SK-N-SH (cell line): Measurements from ENCODE around the gene GNG10. TPM values are rescaled to one million over a fixed set of nuclear protein-coding genes. Genes with fewer than 3 reads are reported as not detected.

Source experiments
- CTCF ChIA-PET: fragments of 300-600, 350-600 bp; formaldehyde crosslinking; extraction: SDS; loops from one replicate; lab custom pipeline; 2021; lab: Yijun Ruan, JAX
- POLR2A ChIA-PET: fragments of 350-600 bp; sonication (Branson Sonifier 250); formaldehyde crosslinking; extraction: SDS; loops from one replicate; lab custom pipeline; 2020; ENCODE audit warnings: antibody characterized with exemption, inconsistent platforms; lab: Yijun Ruan, JAX
- DNase-seq: peaks from one replicate; pipeline ENCODE4 v3.0.0; 2012
- H2AFZ ChIP-seq: fragments of 200-600 bp; sonication (generic); 2 replicates; pipeline ENCODE4 v1.8.1; 2016; ENCODE audit warnings: antibody characterized with exemption, mild to moderate bottlenecking, low read depth
- H3F3A ChIP-seq: fragments of 200-600 bp; sonication (generic); replicated peaks from 2 replicates; pipeline ENCODE3; 2016; ENCODE audit warnings: antibody characterized with exemption, mild to moderate bottlenecking; ENCODE audit not compliant: insufficient read depth
- H3K27ac ChIP-seq, 2 experiments: fragments of 200-500 bp in 1 of 2; fragments of 200-600 bp in 1 of 2; sonication (Bioruptor generic) in 1 of 2; sonication (generic), shearing (Covaris generic) in 1 of 2; 2 replicates each; pipeline versions ENCODE4 v1.5.1 to v1.6.1; 2014 to 2016; ENCODE audit warnings: low read depth in 2 of 2, inconsistent platforms in 1 of 2, low read length in 1 of 2, mild to moderate bottlenecking in 1 of 2, mixed read lengths in 1 of 2
- H3K27me3 ChIP-seq: fragments of 200-600 bp; sonication (generic), shearing (Covaris generic); 2 replicates; pipeline ENCODE4 v1.6.1; 2016; ENCODE audit warnings: mixed run types; ENCODE audit not compliant: insufficient read depth
- H3K36me3 ChIP-seq, 2 experiments: fragments of 200-500 bp in 1 of 2; fragments of 200-600 bp in 1 of 2; sonication (Bioruptor generic) in 1 of 2; sonication (generic) in 1 of 2; replicated peaks in 1 of 2; 2 replicates each; pipeline versions ENCODE3 to v1.5.1; 2014 to 2016; ENCODE audit warnings: low read length in 1 of 2, mild to moderate bottlenecking in 1 of 2; ENCODE audit not compliant: insufficient read depth in 2 of 2, control insufficient read depth in 1 of 2
- H3K4me1 ChIP-seq, 2 experiments: fragments of 200-500 bp in 1 of 2; fragments of 200-600 bp in 1 of 2; sonication (Bioruptor generic) in 1 of 2; sonication (generic), shearing (Covaris generic) in 1 of 2; 2 replicates each; pipeline versions ENCODE4 v1.5.1 to v1.6.1; 2014 to 2016; ENCODE audit warnings: low read depth in 1 of 2, low read length in 1 of 2, mixed run types in 1 of 2; ENCODE audit not compliant: insufficient read depth in 2 of 2, control insufficient read depth in 1 of 2
- H3K4me2 ChIP-seq: fragments of 200-600 bp; sonication (generic), shearing (Covaris generic); 2 replicates; pipeline ENCODE4 v1.6.1; 2017; ENCODE audit warnings: mixed run types
- H3K4me3 ChIP-seq, 2 experiments: fragments of 200-500 bp in 1 of 2; fragments of 200-600 bp in 1 of 2; sonication (Bioruptor generic) in 1 of 2; sonication (generic), shearing (Covaris generic) in 1 of 2; 2 replicates each; pipeline versions ENCODE4 v1.5.1 to v1.8.1; 2014 to 2016; ENCODE audit warnings: low read depth in 2 of 2, inconsistent platforms in 1 of 2, low read length in 1 of 2, mild to moderate bottlenecking in 1 of 2, mixed read lengths in 1 of 2, moderate library complexity in 1 of 2
- H3K79me2 ChIP-seq: fragments of 200-600 bp; sonication (generic); 2 replicates; pipeline ENCODE4 v1.8.1; 2017; ENCODE audit warnings: mild to moderate bottlenecking; ENCODE audit not compliant: insufficient read depth
- H3K9ac ChIP-seq: fragments of 200-600 bp; sonication (generic); 2 replicates; pipeline ENCODE4 v1.6.1; 2017; ENCODE audit warnings: mixed run types
- H3K9me2 ChIP-seq: fragments of 200-600 bp; sonication (generic); 2 replicates; pipeline ENCODE4 v1.6.1; 2017; ENCODE audit warnings: mixed run types
- H3K9me3 ChIP-seq: fragments of 200-600 bp; sonication (generic); 2 replicates; pipeline ENCODE4 v1.6.1; 2017; ENCODE audit warnings: mixed run types, mild to moderate bottlenecking, moderate library complexity
- H4K20me1 ChIP-seq: fragments of 200-600 bp; sonication (generic); 2 replicates; pipeline ENCODE4 v1.6.1; 2017; ENCODE audit warnings: mild to moderate bottlenecking, mixed run types; ENCODE audit not compliant: insufficient read depth
- CHD2 ChIP-seq: fragments of 150-350 bp; IDR thresholded peaks from 2 replicates; pipeline ENCODE4 v1.6.1; 2018; ENCODE audit warnings: low read length; ENCODE audit not compliant: partially characterized antibody
- ELF1 ChIP-seq: IDR thresholded peaks from 2 replicates; pipeline ENCODE4 v1.4.0; 2012
- FOSL2 ChIP-seq: IDR thresholded peaks from 2 replicates; pipeline ENCODE4 v1.4.0; 2012; ENCODE audit warnings: low read depth, mild to moderate bottlenecking, moderate library complexity, borderline replicate concordance
- MXI1 ChIP-seq: IDR thresholded peaks from 2 replicates; pipeline ENCODE4 v1.6.1; 2012; ENCODE audit warnings: mild to moderate bottlenecking, low read depth, low read length, improper control_type of control experiment
- POLR2AphosphoS5 ChIP-seq: IDR thresholded peaks from 2 replicates; pipeline ENCODE4 v1.6.1; 2012; ENCODE audit warnings: low read depth, low read length
- RAD21 ChIP-seq: IDR thresholded peaks from 2 replicates; pipeline ENCODE4 v1.6.1; 2012; ENCODE audit warnings: mild to moderate bottlenecking, low read length
- RXRA ChIP-seq: IDR thresholded peaks from 2 replicates; pipeline ENCODE4 v1.4.0; 2012; ENCODE audit warnings: low read depth, mild to moderate bottlenecking, borderline replicate concordance
- SIN3A ChIP-seq: IDR thresholded peaks from 2 replicates; pipeline ENCODE4 v1.6.1; 2012; ENCODE audit warnings: low read depth, mild to moderate bottlenecking, low read length, moderate library complexity, borderline replicate concordance
- SMC3 ChIP-seq: IDR thresholded peaks from 2 replicates; pipeline ENCODE4 v1.6.1; 2012; ENCODE audit warnings: low read depth, low read length, improper control_type of control experiment
- WGBS: methylation state at CpG from one replicate; pipeline ENCODE4 v1.1.6; 2017; ENCODE audit warnings: low lambda C conversion rate; 5-methylcytosine and 5-hydroxymethylcytosine counted together
- polyA plus RNA-seq, 3 experiments: library from polyadenylated mRNA; depleted of rRNA; stranded (reverse); fragments of >200 nt; gene quantifications; 2 replicates each; pipeline ENCODE4 v1.2.3, GENCODE V29; 2012
- TF ChIP-seq, protein P1 (sequence below): fragments of 200-600 bp; sonication (generic); IDR thresholded peaks from 2 replicates; pipeline ENCODE4 v1.6.1; 2017; ENCODE audit warnings: antibody characterized with exemption, mild to moderate bottlenecking, moderate library complexity
- TF ChIP-seq, protein P2 (sequence below): IDR thresholded peaks from 2 replicates; pipeline ENCODE4 v1.4.0; 2012; ENCODE audit warnings: low read depth
- TF ChIP-seq, protein P3 (sequence below): IDR thresholded peaks from 2 replicates; pipeline ENCODE4; 2012

The GNG10 gene
- polyA plus RNA-seq, 1 of the 3 experiments (the other 2 are of a cell fraction), result 57.7 TPM

DNA sequence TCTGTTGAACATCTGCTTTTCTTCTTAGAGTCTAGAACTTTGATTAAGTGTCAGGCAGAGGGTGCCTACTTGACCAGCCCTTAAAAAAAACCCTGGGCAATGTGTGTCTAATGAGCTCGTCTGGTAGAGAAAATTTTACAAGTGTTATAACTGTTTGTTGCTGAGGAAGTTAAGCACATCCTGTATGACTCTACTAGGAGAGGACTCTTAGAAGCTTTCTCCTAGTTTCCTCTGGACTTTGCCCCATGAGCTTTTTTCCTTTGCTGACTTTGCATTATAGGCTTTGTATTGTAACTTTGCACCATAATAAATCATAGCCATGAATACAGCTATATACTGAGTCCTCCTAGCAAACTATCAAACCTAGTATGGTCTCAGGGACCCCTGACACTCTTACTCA is 39.4 kb downstream of the GNG10 start:
- H3K27me3 ChIP-seq, result no peaks in the 10 kb centered on the region
- no peaks in the 10 kb centered on the region for H3K9me2 ChIP-seq
- H3K27ac ChIP-seq, result no peak overlapping the region
- CTCF ChIA-PET, result interaction anchor here (3.0 kb wide), 1 partner anchor 10 kb away, joined by 16 read pairs; no protein-coding TSS in a partner anchor
- H3F3A ChIP-seq, result no peaks in the 10 kb centered on the region
- no peak overlapping the region for H3K4me3 ChIP-seq
- no peaks in the 10 kb centered on the region for H3K9me3 ChIP-seq
- no peaks in the 10 kb centered on the region for H4K20me1 ChIP-seq
- no peak overlapping the region for H3K9ac ChIP-seq
- H3K79me2 ChIP-seq, result no peaks in the 10 kb centered on the region
- no peak overlapping the region for H2AFZ ChIP-seq
- no peak for TF ChIP-seq ELF1
- TF ChIP-seq, all 33 proteins: peak for 0
- no peak for DNase-seq
- H3K4me2 ChIP-seq, result no peak overlapping the region
- H3K36me3 ChIP-seq, result no peaks in the 10 kb centered on the region
- H3K4me1 ChIP-seq, result no peaks in the 10 kb centered on the region
- WGBS, result 94% methylated on average over 1 of the region's 1 CpG
- POLR2A ChIA-PET, result no interaction called here

DNA sequence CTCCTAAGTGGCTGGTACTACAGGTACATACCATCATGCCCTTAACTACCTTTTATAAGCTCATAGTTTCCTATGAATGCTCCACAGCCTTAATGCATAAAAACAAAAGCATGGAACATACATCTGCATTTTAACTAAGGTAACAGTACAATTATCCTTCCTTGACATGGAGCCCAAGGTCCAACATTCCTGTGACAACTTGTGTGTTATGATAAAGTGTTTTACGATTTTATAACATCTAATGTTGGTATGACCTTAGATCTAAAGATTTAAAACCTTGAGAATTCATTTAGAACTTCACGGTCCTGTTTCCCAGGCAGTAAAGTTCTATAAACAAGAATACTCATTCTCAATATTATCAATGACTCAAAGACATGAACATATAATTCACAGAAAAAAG is 43.1 kb downstream of the GNG10 start:
- Histone ChIP-seq H3K4me2 (no peak overlapping the region), H3F3A (no peaks in the 10 kb centered on the region), H2AFZ (no peak overlapping the region), H3K79me2 (no peaks in the 10 kb centered on the region), H3K9me2 (no peaks in the 10 kb centered on the region), H3K9me3 (no peaks in the 10 kb centered on the region), H3K27me3 (no peaks in the 10 kb centered on the region), H3K4me1 (no peaks in the 10 kb centered on the region), H4K20me1 (no peaks in the 10 kb centered on the region), H3K36me3 (no peaks in the 10 kb centered on the region), H3K27ac (no peak overlapping the region), H3K4me3 (no peak overlapping the region), H3K9ac (no peak overlapping the region)
- WGBS, result 84% methylated on average over 2 of the region's 2 CpGs
- TF ChIP-seq, protein P1, sequence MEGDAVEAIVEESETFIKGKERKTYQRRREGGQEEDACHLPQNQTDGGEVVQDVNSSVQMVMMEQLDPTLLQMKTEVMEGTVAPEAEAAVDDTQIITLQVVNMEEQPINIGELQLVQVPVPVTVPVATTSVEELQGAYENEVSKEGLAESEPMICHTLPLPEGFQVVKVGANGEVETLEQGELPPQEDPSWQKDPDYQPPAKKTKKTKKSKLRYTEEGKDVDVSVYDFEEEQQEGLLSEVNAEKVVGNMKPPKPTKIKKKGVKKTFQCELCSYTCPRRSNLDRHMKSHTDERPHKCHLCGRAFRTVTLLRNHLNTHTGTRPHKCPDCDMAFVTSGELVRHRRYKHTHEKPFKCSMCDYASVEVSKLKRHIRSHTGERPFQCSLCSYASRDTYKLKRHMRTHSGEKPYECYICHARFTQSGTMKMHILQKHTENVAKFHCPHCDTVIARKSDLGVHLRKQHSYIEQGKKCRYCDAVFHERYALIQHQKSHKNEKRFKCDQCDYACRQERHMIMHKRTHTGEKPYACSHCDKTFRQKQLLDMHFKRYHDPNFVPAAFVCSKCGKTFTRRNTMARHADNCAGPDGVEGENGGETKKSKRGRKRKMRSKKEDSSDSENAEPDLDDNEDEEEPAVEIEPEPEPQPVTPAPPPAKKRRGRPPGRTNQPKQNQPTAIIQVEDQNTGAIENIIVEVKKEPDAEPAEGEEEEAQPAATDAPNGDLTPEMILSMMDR, result no peak
- TF ChIP-seq SIN3A, result no peak
- TF ChIP-seq, protein P2, sequence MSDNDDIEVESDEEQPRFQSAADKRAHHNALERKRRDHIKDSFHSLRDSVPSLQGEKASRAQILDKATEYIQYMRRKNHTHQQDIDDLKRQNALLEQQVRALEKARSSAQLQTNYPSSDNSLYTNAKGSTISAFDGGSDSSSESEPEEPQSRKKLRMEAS, result no peak
- no peak for TF ChIP-seq FOSL2
- TF ChIP-seq RAD21, result no peak
- TF ChIP-seq CHD2, result no peak
- TF ChIP-seq, protein P3, sequence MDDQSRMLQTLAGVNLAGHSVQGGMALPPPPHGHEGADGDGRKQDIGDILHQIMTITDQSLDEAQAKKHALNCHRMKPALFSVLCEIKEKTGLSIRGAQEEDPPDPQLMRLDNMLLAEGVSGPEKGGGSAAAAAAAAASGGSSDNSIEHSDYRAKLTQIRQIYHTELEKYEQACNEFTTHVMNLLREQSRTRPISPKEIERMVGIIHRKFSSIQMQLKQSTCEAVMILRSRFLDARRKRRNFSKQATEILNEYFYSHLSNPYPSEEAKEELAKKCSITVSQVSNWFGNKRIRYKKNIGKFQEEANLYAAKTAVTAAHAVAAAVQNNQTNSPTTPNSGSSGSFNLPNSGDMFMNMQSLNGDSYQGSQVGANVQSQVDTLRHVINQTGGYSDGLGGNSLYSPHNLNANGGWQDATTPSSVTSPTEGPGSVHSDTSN, result no peak
- no peak for TF ChIP-seq MXI1
- no peak for TF ChIP-seq RXRA
- TF ChIP-seq SMC3, result no peak
- no peak for TF ChIP-seq POLR2AphosphoS5
- POLR2A ChIA-PET, result no interaction called here
- DNase-seq, result no peak
- CTCF ChIA-PET, result no interaction called here
